Measurements from ENCODE around the gene PRRC2C.
"Not testable (repeated sequence)": the region's sequence is repeated elsewhere in the genome, so short reads cannot be mapped to it uniquely, and the experiment has no call there.

The PRRC2C gene

GRCh38 chr1:171501305-171502024 lies 16.1 kb downstream of the PRRC2C start:
- DNase-seq = no peak

- no peak for DNase-seq
Measured at GRCh38 chr1:171506525-171507304, 21.4 kb downstream of the PRRC2C start.

- no peak for DNase-seq
Measured at GRCh38 chr1:171507435-171507834, 22.1 kb downstream of the PRRC2C start.

- DNase-seq = no peak
Measured at GRCh38 chr1:171509191-171509590, 23.9 kb downstream of the PRRC2C start.

- no peak for DNase-seq
Measured at GRCh38 chr1:171513743-171514142, 28.4 kb downstream of the PRRC2C start.

- no peak for DNase-seq
Measured at GRCh38 chr1:171515299-171515698, 30.0 kb downstream of the PRRC2C start.

- no peak for DNase-seq
Measured at GRCh38 chr1:171515741-171516140, 30.4 kb downstream of the PRRC2C start.

GRCh38 chr1:171521567-171521966 lies 36.2 kb downstream of the PRRC2C start:
- DNase-seq = no peak

GRCh38 chr1:171530676-171531075 lies 45.3 kb downstream of the PRRC2C start:
- no peak for DNase-seq

GRCh38 chr1:171532520-171532919 lies 47.2 kb downstream of the PRRC2C start:
- DNase-seq = no peak

GRCh38 chr1:171545523-171545922 lies 60.2 kb downstream of the PRRC2C start:
- DNase-seq = no peak

GRCh38 chr1:171550050-171550449 lies 64.7 kb downstream of the PRRC2C start:
- no peak for DNase-seq

- DNase-seq = not testable (repeated sequence)
Measured at GRCh38 chr1:171550598-171551100, 65.3 kb downstream of the PRRC2C start.

GRCh38 chr1:171553960-171554359 lies 68.6 kb downstream of the PRRC2C start:
- DNase-seq = peak in 1 of 2 experiments; percentile 88

- DNase-seq = no peak
Measured at GRCh38 chr1:171563675-171564074, 78.3 kb downstream of the PRRC2C start.

GRCh38 chr1:171566467-171566866 lies 81.1 kb downstream of the PRRC2C start:
- no peak for DNase-seq

GRCh38 chr1:171570295-171570694 lies 85.0 kb downstream of the PRRC2C start:
- DNase-seq = no peak

GRCh38 chr1:171576144-171576543 lies 90.8 kb downstream of the PRRC2C start:
- DNase-seq = no peak

- DNase-seq = no peak
Measured at GRCh38 chr1:171581226-171581625, 95.9 kb downstream of the PRRC2C start.

GRCh38 chr1:171581766-171582165 lies 96.4 kb downstream of the PRRC2C start:
- no peak for DNase-seq

- no peak for DNase-seq
Measured at GRCh38 chr1:171582589-171582988, 97.3 kb downstream of the PRRC2C start.

GRCh38 chr1:171583591-171584201 lies 98.4 kb downstream of the PRRC2C start:
- DNase-seq = no peak

GRCh38 chr1:171585715-171586114 lies 100.4 kb downstream of the PRRC2C start:
- no peak for DNase-seq

GRCh38 chr1:171588230-171588629 lies 102.9 kb downstream of the PRRC2C start:
- DNase-seq = no peak

Measured in NCI-H187 (cell line).